ENCODE measurements around the gene GRIN2C.

GRIN2C gene

GRCh38 chr17:74838274-74838673, 21.4 kb downstream of the GRIN2C start:
- no peak overlapping the region for H3K4me2 ChIP-seq (ENCODE audit: low read depth, low read length)
- H4K20me1 ChIP-seq (ENCODE audit: insufficient read depth, low read length) = no peaks in the 10 kb centered on the region
- H3K27me3 ChIP-seq (replicated peaks; ENCODE audit: insufficient read depth, low read length) = no peaks in the 10 kb centered on the region
- H3K9me2 ChIP-seq (replicated peaks; ENCODE audit: insufficient read depth, low read length) = no peaks in the 10 kb centered on the region
- TF ChIP-seq EZH2 (optimal IDR thresholded peaks at IDR 0.05; ENCODE audit: low read depth, low read length) (no peak), CTCF (IDR thresholded peaks at IDR 0.05; ENCODE audit: low read length) (no peak), EZH2phosphoT487 (IDR thresholded peaks at IDR 0.05; ENCODE audit: low read length) (no peak)
- H2AFZ ChIP-seq (ENCODE audit: low read length) = no peak overlapping the region
- H3K9me3 ChIP-seq (replicated peaks; ENCODE audit: insufficient read depth, low read length) = no peaks in the 10 kb centered on the region
- no peaks in the 10 kb centered on the region for H3K4me1 ChIP-seq (ENCODE audit: low read length)
- no peak overlapping the region for H3K4me3 ChIP-seq (ENCODE audit: low read length)
- DNase-seq = no peak
- H3K79me2 ChIP-seq (ENCODE audit: low read length) = no peaks in the 10 kb centered on the region
- no peak overlapping the region for H3K27ac ChIP-seq (ENCODE audit: low read length)
- H3F3A ChIP-seq (ENCODE audit: insufficient read depth, low read length) = no peaks in the 10 kb centered on the region
- no peaks in the 10 kb centered on the region for H3K36me3 ChIP-seq (replicated peaks; ENCODE audit: insufficient read depth, low read length)
- H3K9ac ChIP-seq (ENCODE audit: low read length) = no peak overlapping the region

- H4K20me1 ChIP-seq (ENCODE audit: insufficient read depth, low read length) = no peaks in the 10 kb centered on the region
- no peak overlapping the region for H3K4me3 ChIP-seq (ENCODE audit: low read length)
- no peaks in the 10 kb centered on the region for H3K4me1 ChIP-seq (ENCODE audit: low read length)
- H3K4me2 ChIP-seq (ENCODE audit: low read depth, low read length) = no peak overlapping the region
- no peaks in the 10 kb centered on the region for H3K9me2 ChIP-seq (replicated peaks; ENCODE audit: insufficient read depth, low read length)
- no peaks in the 10 kb centered on the region for H3F3A ChIP-seq (ENCODE audit: insufficient read depth, low read length)
- H3K9ac ChIP-seq (ENCODE audit: low read length) = no peak overlapping the region
- no peak overlapping the region for H3K27ac ChIP-seq (ENCODE audit: low read length)
- no peaks in the 10 kb centered on the region for H3K9me3 ChIP-seq (replicated peaks; ENCODE audit: insufficient read depth, low read length)
- no peak overlapping the region for H2AFZ ChIP-seq (ENCODE audit: low read length)
- no peaks in the 10 kb centered on the region for H3K27me3 ChIP-seq (replicated peaks; ENCODE audit: insufficient read depth, low read length)
- H3K36me3 ChIP-seq (replicated peaks; ENCODE audit: insufficient read depth, low read length) = no peaks in the 10 kb centered on the region
- no peak for TF ChIP-seq EZH2 (optimal IDR thresholded peaks at IDR 0.05; ENCODE audit: low read depth, low read length)
- TF ChIP-seq CTCF (IDR thresholded peaks at IDR 0.05; ENCODE audit: low read length) = no peak
- no peak for TF ChIP-seq EZH2phosphoT487 (IDR thresholded peaks at IDR 0.05; ENCODE audit: low read length)
- DNase-seq = no peak
- no peaks in the 10 kb centered on the region for H3K79me2 ChIP-seq (ENCODE audit: low read length)
Measured at GRCh38 chr17:74836691-74837467, 22.8 kb downstream of the GRIN2C start.

- H3K79me2 ChIP-seq (ENCODE audit: low read length) = no peaks in the 10 kb centered on the region
- no peaks in the 10 kb centered on the region for H3K27me3 ChIP-seq (replicated peaks; ENCODE audit: insufficient read depth, low read length)
- no peak for DNase-seq
- H3K4me2 ChIP-seq (ENCODE audit: low read depth, low read length) = no peak overlapping the region
- H3K27ac ChIP-seq (ENCODE audit: low read length) = no peak overlapping the region
- TF ChIP-seq EZH2 (optimal IDR thresholded peaks at IDR 0.05; ENCODE audit: low read depth, low read length) = no peak
- no peak for TF ChIP-seq EZH2phosphoT487 (IDR thresholded peaks at IDR 0.05; ENCODE audit: low read length)
- no peak for TF ChIP-seq CTCF (IDR thresholded peaks at IDR 0.05; ENCODE audit: low read length)
- no peaks in the 10 kb centered on the region for H3F3A ChIP-seq (ENCODE audit: insufficient read depth, low read length)
- no peak overlapping the region for H3K9ac ChIP-seq (ENCODE audit: low read length)
- no peaks in the 10 kb centered on the region for H3K9me2 ChIP-seq (replicated peaks; ENCODE audit: insufficient read depth, low read length)
- no peak overlapping the region for H3K4me3 ChIP-seq (ENCODE audit: low read length)
- no peaks in the 10 kb centered on the region for H3K9me3 ChIP-seq (replicated peaks; ENCODE audit: insufficient read depth, low read length)
- no peaks in the 10 kb centered on the region for H3K4me1 ChIP-seq (ENCODE audit: low read length)
- H3K36me3 ChIP-seq (replicated peaks; ENCODE audit: insufficient read depth, low read length) = no peaks in the 10 kb centered on the region
- H4K20me1 ChIP-seq (ENCODE audit: insufficient read depth, low read length) = no peaks in the 10 kb centered on the region
- H2AFZ ChIP-seq (ENCODE audit: low read length) = no peak overlapping the region
Measured at GRCh38 chr17:74836191-74836590, 23.5 kb downstream of the GRIN2C start.
